Occipital lobe (tissue), 2 donors: ENCODE results near the gene ISL2. TPM values are rescaled to one million over a fixed set of nuclear protein-coding genes. Genes with fewer than 3 reads are reported as not detected.
A peak's percentile ranks its signal among the peaks of the same experiment; 100 is the strongest.
"Not testable (repeated sequence)": the region's sequence is repeated elsewhere in the genome, so short reads cannot be mapped to it uniquely, and the experiment has no call there.

Source experiments
- DNase-seq: peaks from one replicate; lab custom pipeline; 2025; lab: John Stamatoyannopoulos, UW
- total RNA-seq: library from RNA; depleted of rRNA; stranded (reverse); fragments of >200 nt; gene quantifications from one replicate; pipeline ENCODE4 v1.2.3, GENCODE V29; 2014

ISL2 gene
- total RNA-seq: not detected

DNA sequence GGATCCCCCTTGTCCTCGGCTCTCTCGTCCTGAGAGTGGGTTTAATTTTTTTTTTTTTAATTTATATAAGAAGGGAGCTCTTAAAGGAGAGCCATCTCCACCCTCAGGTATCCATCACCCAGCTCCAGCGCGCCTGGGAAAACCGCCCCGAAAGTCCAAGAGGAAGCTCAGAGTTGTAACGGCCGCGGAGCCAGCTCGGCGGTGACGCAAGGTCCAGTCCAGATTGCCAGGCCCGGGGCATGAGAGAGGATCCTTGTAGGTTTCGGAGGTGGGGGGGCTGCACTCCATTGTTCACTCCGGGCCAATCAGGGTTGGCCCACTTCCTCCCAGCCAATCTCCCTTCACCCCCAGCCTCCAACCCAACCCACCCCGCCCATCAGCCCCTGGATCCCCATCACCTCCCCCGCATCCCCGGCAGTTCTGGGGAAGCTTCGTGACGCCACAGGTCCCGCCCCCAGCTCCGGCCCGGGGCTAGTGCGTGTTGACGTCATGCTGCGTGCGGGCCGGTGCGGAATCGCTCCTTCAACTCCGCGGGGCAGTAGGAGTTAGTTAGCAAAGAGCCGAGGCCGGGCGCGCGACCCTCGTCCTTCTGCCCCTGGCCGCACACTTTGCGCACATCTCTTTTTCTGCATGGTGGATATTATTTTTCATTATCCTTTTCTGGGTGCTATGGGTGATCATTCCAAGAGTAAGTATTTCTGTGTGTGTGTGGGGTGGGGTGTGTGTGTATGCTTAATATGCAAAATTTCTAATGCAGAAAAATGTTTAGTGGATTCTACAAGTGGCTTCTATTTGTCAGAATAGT, at the start of gene ISL2:
Gene ISL2 (plus strand): TSS at position 520 of the 805 bp plus-strand sequence. CDS start 111 bp downstream, at position 631.
- DNase-seq: peak; percentile 58

- no peak for DNase-seq
Observed at GRCh38 chr15:76289582-76289981, 47.0 kb upstream of the ISL2 start.

DNA sequence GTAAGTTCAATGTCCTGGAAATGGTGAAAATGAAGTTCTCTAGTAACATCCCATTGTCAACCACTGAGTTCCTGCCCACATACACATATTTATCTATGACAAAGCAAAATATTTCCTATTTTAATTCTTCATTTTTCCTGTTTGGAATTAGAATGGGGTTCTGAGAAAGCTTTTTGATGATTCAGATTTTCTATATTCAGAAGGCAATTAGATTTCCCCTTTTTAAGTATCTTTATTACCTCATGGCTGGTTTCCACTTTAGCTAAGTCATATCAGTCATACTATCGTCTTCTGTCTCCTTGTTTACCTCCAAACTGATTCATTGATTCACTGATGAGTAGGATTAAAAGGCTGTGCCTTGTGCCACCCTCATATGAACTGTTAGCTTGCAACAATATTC, 43.2 kb upstream of the ISL2 start:
- DNase-seq: no peak

DNA sequence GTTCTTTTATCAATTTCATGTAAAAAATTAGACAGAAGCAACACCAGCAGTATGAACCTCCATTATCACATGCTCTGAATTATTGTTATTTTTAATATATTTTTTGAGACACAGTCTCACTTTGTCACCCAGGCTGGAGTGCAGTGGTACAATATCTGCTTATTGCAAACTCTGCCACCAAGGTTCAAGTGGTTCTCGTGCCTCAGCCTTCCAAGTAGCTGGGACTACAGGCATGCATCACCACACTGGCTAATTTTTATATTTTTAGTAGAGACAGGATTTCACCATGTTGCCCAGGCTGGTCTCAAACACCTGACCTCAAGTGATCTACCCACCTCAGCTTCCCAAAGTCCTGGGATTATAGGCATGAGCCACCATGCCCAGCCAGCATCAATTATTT, 42.1 kb upstream of the ISL2 start:
- DNase-seq: not testable (repeated sequence)

GRCh38 chr15:76296849-76297248, 39.7 kb upstream of the ISL2 start:
- DNase-seq: no peak

DNA sequence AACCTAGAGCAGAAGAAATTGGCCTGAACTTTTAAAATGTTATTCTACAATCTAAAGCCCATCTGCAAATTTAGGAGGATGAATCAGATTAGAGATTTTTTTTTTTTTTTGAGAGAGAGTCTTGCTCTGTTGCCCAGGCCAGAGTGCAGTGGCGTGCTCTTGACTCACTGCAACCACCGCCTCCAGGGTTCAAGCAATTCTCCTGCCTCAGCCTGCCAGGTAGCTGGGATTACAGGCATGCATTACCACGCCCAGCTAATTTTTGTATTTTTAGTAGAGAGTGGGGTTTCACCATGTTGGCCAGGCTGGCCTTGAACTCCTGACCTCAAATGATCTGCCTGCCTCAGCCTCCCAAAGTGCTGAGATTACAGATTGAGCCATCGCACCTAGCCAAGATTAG, 38.6 kb upstream of the ISL2 start:
- not testable (repeated sequence) for DNase-seq

DNA sequence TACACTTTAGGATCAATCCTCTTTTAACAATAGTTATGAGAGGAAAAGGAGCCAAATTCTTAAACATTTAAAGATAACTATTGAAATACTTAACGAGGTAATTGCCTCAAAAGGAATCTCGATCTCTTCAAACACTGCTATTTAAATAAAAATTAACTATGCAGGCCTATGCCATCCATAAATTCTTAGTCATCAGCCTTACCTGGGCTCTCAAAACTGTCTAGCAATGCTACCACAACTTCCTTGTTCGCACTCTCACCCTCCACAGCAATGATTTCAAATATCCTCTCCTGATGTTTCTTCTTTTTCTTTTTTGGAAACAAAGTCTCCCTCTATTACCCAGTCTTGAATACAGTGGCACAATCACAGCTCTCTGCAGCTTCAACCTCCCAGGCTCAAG, 37.6 kb upstream of the ISL2 start:
- DNase-seq: no peak

DNA sequence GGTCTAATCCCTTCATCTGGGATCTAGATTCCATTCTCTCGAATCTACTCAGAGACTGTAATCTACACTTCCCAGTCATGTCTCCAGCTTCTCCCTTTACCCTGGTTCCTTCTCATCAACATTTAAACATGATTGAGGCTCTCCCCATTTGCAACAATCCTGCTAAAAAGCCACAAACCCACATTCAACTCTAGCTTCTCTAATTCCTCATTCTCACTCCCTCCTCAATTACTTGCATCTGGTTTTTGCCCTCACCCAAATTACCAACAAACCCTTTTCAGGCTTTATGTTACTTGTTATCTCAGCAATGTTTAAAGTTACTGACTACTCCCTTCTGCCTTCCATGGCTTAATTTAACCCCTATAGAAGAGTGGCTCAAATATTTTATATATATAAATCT, 36.8 kb upstream of the ISL2 start:
- no peak for DNase-seq

- DNase-seq: no peak
Observed at GRCh38 chr15:76303909-76304308, 32.7 kb upstream of the ISL2 start.

- no peak for DNase-seq
Observed at GRCh38 chr15:76309601-76310330, 26.8 kb upstream of the ISL2 start.

DNA sequence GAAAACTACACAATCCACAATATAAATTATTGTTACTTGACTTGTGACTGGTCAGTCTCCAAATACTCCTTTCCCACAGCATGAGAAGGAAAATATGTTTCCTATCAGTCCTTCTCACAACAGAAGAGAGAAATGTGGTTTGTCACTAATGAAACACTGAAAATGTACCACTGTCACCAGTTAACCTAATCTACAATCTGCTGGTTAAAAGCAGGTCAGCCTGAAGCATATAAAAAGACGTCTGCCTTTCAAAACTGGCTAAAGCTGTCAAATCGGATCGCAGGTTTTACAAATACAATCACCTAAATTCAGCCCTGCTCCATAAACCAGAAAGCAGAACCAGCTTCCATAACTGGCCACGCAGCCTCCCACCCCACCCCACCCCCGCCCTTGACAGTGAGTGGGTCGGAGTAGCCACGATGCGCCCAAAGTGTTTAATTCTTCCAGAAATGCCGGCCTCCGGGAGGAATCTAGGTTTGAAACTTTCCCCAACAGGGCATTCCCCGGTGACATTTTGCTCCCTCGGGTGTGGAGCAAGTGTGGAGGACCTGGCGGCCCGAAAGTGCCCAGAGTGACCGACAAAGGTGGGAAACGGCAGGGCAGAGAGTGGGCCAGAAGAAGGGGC, 26.0 kb upstream of the ISL2 start:
- DNase-seq: no peak

GRCh38 chr15:76311100-76311953, 25.2 kb upstream of the ISL2 start, which contains the start of gene ETFA:
Gene ETFA, minus strand, starts transcription at chr15:76311469. Its CDS starts 81 bp downstream, at chr15:76311388.
- peak; percentile 88 for DNase-seq

DNA sequence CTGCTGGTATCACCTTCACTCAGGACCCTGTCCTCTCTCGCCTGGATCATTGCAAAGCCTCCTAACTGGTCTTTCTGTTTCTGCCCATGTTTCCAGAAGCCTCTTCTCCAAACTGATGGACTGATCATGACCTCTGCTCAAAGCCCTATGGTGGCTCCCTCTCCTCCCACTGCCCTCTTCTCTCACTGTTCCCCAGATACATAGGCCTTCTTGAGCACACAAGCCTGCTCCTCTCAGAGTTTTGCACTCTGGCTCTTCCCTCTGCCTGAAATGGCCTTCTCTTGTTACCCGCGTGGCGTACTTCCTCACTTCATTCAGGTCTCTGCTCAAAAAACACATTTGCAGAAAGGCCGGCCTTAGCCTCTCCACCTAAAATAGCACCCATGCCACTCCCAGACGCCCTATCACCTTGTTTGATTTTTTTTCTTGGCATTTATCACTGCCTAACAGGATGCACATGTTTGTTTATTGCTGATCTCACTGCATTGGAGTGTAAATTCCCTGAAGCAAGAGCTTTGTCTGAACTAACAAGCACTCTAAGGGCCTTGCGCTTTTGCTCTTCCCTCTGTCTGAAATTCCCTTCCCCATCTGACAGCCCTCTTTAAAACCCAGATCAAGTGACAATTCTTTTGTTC, 23.9 kb upstream of the ISL2 start:
- no peak for DNase-seq

GRCh38 chr15:76313175-76313567, 23.4 kb upstream of the ISL2 start:
- DNase-seq: not testable (repeated sequence)

GRCh38 chr15:76313731-76314130, 22.8 kb upstream of the ISL2 start:
- DNase-seq: no peak

- no peak for DNase-seq
Observed at GRCh38 chr15:76320012-76320411, 16.6 kb upstream of the ISL2 start.

DNA sequence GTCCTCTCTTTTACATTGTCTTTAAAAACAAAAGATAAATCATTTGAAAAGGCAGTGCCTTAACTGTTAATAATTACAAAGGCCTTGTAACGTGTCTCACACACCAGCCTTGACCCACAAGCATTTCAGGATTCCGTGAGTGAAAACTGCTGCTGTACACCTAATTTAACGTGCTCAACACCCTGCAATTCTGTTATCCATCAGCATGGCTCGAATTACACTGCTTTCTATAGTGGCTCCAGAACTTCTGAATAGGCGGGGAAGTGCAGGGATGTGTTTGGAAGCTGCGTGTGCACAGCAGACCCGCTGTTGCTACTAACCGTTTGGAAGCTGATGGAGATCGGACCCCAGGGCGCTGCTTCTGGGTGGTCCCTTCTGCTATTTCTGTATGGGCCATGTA, 15.4 kb upstream of the ISL2 start:
- no peak for DNase-seq

DNA sequence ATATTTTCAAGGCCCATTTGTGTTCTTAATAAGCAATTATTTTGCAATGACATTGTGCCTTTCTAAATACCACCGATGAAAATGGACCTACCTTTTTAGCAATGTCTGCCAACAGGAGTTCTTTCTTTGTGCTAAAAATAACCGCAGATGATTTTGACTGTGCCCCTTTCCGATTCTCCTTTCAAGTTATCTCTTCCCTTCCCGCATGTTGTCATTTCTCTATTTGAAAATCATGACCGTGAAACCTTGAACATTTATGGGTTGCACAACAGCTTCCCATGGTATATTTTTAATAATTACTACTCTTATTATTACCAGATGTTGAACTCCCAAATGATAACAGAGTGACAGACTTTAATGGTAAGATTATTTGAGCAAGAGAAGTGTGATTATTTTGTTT, 15.0 kb upstream of the ISL2 start:
- DNase-seq: no peak

- no peak for DNase-seq
Observed at GRCh38 chr15:76324066-76324465, 12.5 kb upstream of the ISL2 start.

DNA sequence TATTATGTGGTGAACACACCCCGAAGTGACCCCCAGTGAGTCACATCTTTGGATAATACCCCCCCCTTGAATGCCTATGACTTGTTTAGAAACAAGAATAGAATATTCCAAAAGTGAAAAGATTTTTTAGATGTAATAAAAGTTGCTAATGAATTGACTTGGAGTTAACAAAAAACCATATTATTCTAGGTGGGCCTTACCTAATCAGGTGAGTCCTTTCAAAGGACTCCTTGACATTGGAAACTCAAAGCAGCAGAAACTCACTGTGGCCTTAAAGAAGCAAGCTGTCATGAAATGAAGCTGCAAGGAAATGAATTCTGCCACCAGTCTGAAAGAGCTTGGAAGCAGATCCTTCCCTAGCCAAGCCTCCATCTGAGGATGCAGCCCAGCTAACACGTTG, 10.9 kb upstream of the ISL2 start:
- no peak for DNase-seq
